ENCODE measurements around the gene LRRC8C.

GRCh38 chr1:89607586-89608318, 25.2 kb upstream of the LRRC8C start:
- TF ChIP-seq CTCF (IDR thresholded peaks at IDR 0.05): no peak
- no peak for TF ChIP-seq EZH2 (IDR thresholded peaks at IDR 0.05; ENCODE audit: borderline replicate concordance, insufficient read depth, low read depth, low read length, poor library complexity, severe bottlenecking)
